ENCODE results near the gene NPAS3. TPM values are rescaled to one million over a fixed set of nuclear protein-coding genes. Genes with fewer than 3 reads are reported as not detected.

NPAS3 gene
- total RNA-seq, 2 experiments from 2014 or later = not detected

DNA sequence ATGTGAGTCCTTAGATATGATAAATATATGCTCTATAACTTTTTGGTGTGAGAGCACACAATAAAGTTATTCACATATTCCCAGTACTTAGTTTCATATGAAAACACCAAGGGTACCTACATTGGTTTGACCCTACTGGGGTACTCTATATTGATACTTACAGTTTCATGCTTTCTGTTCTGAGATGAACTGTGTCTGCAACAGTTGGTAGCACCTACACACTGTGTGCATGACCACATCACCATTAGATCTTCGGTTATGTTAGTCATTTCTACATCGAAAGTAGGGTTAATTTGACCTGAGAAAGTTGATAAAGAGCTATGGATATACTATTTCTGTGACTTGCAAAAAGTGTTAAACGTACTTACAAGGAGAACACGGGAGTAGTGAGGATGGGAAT lies 337.2 kb downstream of the NPAS3 start:
- ChIA-PET CTCF (ENCODE audit: unreplicated experiment) (no interaction called here), POLR2A (no interaction called here)
- peaks cover 3% of the 10 kb centered on the region for H3K4me1 ChIP-seq (ENCODE audit: insufficient read depth, low read length, poor library complexity, severe bottlenecking)
- H3K4me3 ChIP-seq (ENCODE audit: low read depth, low read length, poor library complexity, severe bottlenecking) = no peak overlapping the region
- no peak overlapping the region for H3K4me2 ChIP-seq (ENCODE audit: low read length)
- intact Hi-C loops (cut with micrococcal nuclease; ENCODE audit: unreplicated experiment) = no loop called here
- no TSS peak for BruUV-seq (replicated peaks)
- H4K20me1 ChIP-seq (ENCODE audit: insufficient read depth, low read length) = no peaks in the 10 kb centered on the region
- H2AFZ ChIP-seq (ENCODE audit: low read length) = no peak overlapping the region
- TF ChIP-seq EZH2phosphoT487 (IDR thresholded peaks at IDR 0.05; ENCODE audit: borderline replicate concordance, low read depth, low read length) = no peak
- TF ChIP-seq, protein P1, sequence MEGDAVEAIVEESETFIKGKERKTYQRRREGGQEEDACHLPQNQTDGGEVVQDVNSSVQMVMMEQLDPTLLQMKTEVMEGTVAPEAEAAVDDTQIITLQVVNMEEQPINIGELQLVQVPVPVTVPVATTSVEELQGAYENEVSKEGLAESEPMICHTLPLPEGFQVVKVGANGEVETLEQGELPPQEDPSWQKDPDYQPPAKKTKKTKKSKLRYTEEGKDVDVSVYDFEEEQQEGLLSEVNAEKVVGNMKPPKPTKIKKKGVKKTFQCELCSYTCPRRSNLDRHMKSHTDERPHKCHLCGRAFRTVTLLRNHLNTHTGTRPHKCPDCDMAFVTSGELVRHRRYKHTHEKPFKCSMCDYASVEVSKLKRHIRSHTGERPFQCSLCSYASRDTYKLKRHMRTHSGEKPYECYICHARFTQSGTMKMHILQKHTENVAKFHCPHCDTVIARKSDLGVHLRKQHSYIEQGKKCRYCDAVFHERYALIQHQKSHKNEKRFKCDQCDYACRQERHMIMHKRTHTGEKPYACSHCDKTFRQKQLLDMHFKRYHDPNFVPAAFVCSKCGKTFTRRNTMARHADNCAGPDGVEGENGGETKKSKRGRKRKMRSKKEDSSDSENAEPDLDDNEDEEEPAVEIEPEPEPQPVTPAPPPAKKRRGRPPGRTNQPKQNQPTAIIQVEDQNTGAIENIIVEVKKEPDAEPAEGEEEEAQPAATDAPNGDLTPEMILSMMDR (conservative IDR thresholded peaks at IDR 0.05; ENCODE audit: low read length) = no peak
- no peaks in the 10 kb centered on the region for H3K79me2 ChIP-seq (ENCODE audit: insufficient read depth, low read depth, low read length)
- H3K9me3 ChIP-seq (ENCODE audit: low read length) = no peaks in the 10 kb centered on the region
- no peaks in the 10 kb centered on the region for H3K9me2 ChIP-seq (ENCODE audit: insufficient read depth, low read length)
- H3K36me3 ChIP-seq (ENCODE audit: insufficient read depth, low read length) = no peaks in the 10 kb centered on the region
- DNase-seq (ENCODE audit: low spot score) = no peak
- H3K27ac ChIP-seq (ENCODE audit: low read depth, low read length, poor library complexity, severe bottlenecking) = no peak overlapping the region

DNA sequence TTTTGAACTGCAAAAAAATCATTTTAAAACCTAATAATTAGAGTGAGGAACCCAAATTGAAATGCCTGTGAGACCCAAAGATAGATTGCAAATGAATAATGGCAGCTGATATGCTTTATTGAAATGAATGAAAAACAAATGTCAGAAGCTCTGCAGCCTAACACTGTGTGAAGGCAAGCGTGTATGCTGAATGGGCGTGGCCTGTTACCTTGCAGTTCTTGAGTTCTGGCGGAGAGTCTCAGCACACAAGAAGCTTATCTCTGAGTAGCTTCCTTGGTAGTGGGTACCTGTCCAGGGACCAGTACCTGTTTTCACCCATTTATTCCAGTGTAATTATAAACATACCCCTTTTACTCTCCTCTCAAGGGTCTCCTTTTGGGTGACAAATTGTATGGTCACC lies 341.2 kb downstream of the NPAS3 start:
- H3K4me1 ChIP-seq (ENCODE audit: insufficient read depth, low read length, poor library complexity, severe bottlenecking) = no peaks in the 10 kb centered on the region
- H3K79me2 ChIP-seq (ENCODE audit: insufficient read depth, low read depth, low read length) = no peaks in the 10 kb centered on the region
- no peaks in the 10 kb centered on the region for H3K9me2 ChIP-seq (ENCODE audit: insufficient read depth, low read length)
- H3K27ac ChIP-seq (ENCODE audit: low read depth, low read length, poor library complexity, severe bottlenecking) = no peak overlapping the region
- H3K36me3 ChIP-seq (ENCODE audit: insufficient read depth, low read length) = no peaks in the 10 kb centered on the region
- intact Hi-C loops (cut with micrococcal nuclease; ENCODE audit: unreplicated experiment) = no loop called here
- POLR2A ChIA-PET = no interaction called here
- TF ChIP-seq, protein P1 (conservative IDR thresholded peaks at IDR 0.05; ENCODE audit: low read length) = no peak
- no peak for TF ChIP-seq EZH2phosphoT487 (IDR thresholded peaks at IDR 0.05; ENCODE audit: borderline replicate concordance, low read depth, low read length)
- no peak for DNase-seq (ENCODE audit: low spot score)
- no peak overlapping the region for H3K4me3 ChIP-seq (ENCODE audit: low read depth, low read length, poor library complexity, severe bottlenecking)
- no peaks in the 10 kb centered on the region for H4K20me1 ChIP-seq (ENCODE audit: insufficient read depth, low read length)
- no TSS peak for BruUV-seq (replicated peaks)
- CTCF ChIA-PET (ENCODE audit: unreplicated experiment) = no interaction called here
- no peak overlapping the region for H3K4me2 ChIP-seq (ENCODE audit: low read length)
- H3K9me3 ChIP-seq (ENCODE audit: low read length) = no peaks in the 10 kb centered on the region
- no peak overlapping the region for H2AFZ ChIP-seq (ENCODE audit: low read length)

DNA sequence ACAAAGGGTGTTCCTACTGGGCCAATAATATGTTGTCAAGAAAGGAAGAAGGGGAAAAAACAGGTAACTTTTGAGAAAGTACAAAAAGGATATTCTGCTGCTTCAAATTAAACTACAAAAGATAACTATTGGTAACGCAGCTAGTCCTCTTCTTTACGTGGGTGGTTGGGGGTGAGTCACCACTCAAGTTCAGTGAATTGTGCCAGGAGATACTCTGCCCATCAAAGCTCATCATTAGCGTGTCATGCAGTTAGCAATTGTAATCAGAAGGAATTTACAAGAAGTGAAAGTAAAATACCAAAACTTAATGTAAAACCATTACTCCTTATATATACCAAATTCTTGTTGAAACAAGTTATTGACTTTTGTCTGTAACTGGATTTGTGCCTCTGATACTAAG lies 342.0 kb downstream of the NPAS3 start:
- DNase-seq (ENCODE audit: low spot score) = no peak
- H4K20me1 ChIP-seq (ENCODE audit: insufficient read depth, low read length) = no peaks in the 10 kb centered on the region
- H3K4me1 ChIP-seq (ENCODE audit: insufficient read depth, low read length, poor library complexity, severe bottlenecking) = no peaks in the 10 kb centered on the region
- no peaks in the 10 kb centered on the region for H3K9me2 ChIP-seq (ENCODE audit: insufficient read depth, low read length)
- intact Hi-C loops (cut with micrococcal nuclease; ENCODE audit: unreplicated experiment) = no loop called here
- TF ChIP-seq EZH2phosphoT487 (IDR thresholded peaks at IDR 0.05; ENCODE audit: borderline replicate concordance, low read depth, low read length) = no peak
- TF ChIP-seq, protein P1 (conservative IDR thresholded peaks at IDR 0.05; ENCODE audit: low read length) = no peak
- H3K36me3 ChIP-seq (ENCODE audit: insufficient read depth, low read length) = no peaks in the 10 kb centered on the region
- H2AFZ ChIP-seq (ENCODE audit: low read length) = no peak overlapping the region
- no peaks in the 10 kb centered on the region for H3K9me3 ChIP-seq (ENCODE audit: low read length)
- ChIA-PET POLR2A (no interaction called here), CTCF (ENCODE audit: unreplicated experiment) (no interaction called here)
- no peak overlapping the region for H3K27ac ChIP-seq (ENCODE audit: low read depth, low read length, poor library complexity, severe bottlenecking)
- BruUV-seq (replicated peaks) = no TSS peak
- no peaks in the 10 kb centered on the region for H3K79me2 ChIP-seq (ENCODE audit: insufficient read depth, low read depth, low read length)
- H3K4me2 ChIP-seq (ENCODE audit: low read length) = no peak overlapping the region
- no peak overlapping the region for H3K4me3 ChIP-seq (ENCODE audit: low read depth, low read length, poor library complexity, severe bottlenecking)
